ENCODE measurements around the gene MOB3B.

GRCh38 chr9:27361492-27361891 lies 168.1 kb downstream of the MOB3B start:
- TF ChIP-seq, protein P1, sequence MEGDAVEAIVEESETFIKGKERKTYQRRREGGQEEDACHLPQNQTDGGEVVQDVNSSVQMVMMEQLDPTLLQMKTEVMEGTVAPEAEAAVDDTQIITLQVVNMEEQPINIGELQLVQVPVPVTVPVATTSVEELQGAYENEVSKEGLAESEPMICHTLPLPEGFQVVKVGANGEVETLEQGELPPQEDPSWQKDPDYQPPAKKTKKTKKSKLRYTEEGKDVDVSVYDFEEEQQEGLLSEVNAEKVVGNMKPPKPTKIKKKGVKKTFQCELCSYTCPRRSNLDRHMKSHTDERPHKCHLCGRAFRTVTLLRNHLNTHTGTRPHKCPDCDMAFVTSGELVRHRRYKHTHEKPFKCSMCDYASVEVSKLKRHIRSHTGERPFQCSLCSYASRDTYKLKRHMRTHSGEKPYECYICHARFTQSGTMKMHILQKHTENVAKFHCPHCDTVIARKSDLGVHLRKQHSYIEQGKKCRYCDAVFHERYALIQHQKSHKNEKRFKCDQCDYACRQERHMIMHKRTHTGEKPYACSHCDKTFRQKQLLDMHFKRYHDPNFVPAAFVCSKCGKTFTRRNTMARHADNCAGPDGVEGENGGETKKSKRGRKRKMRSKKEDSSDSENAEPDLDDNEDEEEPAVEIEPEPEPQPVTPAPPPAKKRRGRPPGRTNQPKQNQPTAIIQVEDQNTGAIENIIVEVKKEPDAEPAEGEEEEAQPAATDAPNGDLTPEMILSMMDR (IDR thresholded peaks at IDR 0.05), result no peak
- no peak for TF ChIP-seq EZH2phosphoT487 (IDR thresholded peaks at IDR 0.05)
